ENCODE measurements around the gene CLSTN2.

The CLSTN2 gene

DNA sequence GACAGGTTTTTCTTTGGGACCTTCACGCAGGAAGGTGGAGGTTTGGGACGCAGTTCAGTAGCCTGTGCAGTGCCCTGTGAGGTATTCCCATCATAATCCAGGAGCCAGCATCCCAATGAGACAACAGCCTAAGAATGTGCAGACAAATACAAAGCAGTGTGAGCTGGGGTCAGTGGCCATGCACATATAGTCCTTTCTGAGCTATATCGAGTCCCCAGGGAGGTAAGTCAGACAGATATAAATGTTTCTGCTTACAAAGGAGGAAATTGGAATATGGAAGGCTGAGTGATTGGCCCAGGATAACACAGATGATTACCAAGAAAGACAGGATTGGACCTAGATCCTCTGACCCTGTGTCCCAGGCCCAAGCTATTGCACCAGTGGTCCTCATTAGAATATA lies 526.3 kb downstream of the CLSTN2 start:
- H3K9me3 Mint-ChIP-seq: no peaks in the 10 kb centered on the region
- H3K4me3 Mint-ChIP-seq: no peak overlapping the region
- no peak overlapping the region for H3K27ac Mint-ChIP-seq
- H3K36me3 Mint-ChIP-seq (ENCODE audit: low read depth): no peaks in the 10 kb centered on the region
- no peaks in the 10 kb centered on the region for H3K4me1 Mint-ChIP-seq (ENCODE audit: low read depth)
- H3K27me3 Mint-ChIP-seq: peaks cover 3% of the 10 kb centered on the region
- no peak for DNase-seq

- H3K27ac Mint-ChIP-seq: no peak overlapping the region
- peaks cover 7% of the 10 kb centered on the region for H3K4me1 Mint-ChIP-seq (ENCODE audit: low read depth)
- H3K9me3 Mint-ChIP-seq: no peaks in the 10 kb centered on the region
- no peak for DNase-seq
- no peaks in the 10 kb centered on the region for H3K36me3 Mint-ChIP-seq (ENCODE audit: low read depth)
- no peak overlapping the region for H3K4me3 Mint-ChIP-seq
- H3K27me3 Mint-ChIP-seq: peaks cover 3% of the 10 kb centered on the region
Measured at GRCh38 chr3:140463355-140463754, 528.4 kb downstream of the CLSTN2 start.

DNA sequence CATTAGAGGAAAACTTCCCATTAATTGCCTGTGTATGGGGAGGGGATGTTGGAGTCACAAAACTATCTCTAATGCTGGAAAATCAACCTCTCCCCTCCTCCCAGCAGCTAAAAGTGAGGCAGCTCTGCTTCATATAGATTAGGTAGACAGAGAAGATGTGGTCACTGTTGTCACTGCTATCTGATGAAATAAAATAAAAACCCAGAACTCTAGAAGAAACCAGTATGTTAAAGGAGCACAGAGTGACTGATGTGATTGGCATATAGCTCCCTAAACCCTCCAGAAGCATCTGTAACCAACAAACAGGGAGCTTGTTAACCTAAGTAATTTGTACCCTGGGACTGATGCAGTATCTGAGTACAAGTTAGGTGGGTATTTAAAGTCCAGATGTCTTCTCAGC lies 531.0 kb downstream of the CLSTN2 start:
- Mint-ChIP-seq H3K27ac (no peak overlapping the region), H3K36me3 (ENCODE audit: low read depth) (no peaks in the 10 kb centered on the region), H3K9me3 (no peaks in the 10 kb centered on the region), H3K4me3 (no peak overlapping the region), H3K27me3 (peaks cover 4% of the 10 kb centered on the region), H3K4me1 (ENCODE audit: low read depth) (peaks cover 7% of the 10 kb centered on the region)
- no peak for DNase-seq

DNA sequence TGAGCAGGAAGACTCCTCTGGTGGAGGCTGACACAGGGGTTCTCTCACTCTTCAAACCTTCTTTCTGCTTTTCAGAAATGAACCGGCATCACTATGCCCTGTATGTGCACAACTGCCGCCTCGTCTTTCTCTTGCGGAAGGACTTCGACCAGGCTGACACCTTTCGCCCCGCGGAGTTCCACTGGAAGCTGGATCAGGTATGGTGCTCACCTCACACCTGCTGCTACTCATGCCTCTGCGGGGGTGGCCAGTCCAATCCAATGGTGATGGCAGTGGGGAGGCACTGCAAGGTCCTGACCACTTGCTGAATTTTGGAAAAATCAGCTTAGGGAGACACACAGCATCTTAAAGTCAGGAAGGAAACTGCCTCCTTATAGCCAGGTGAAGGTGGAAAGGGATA lies 531.5 kb downstream of the CLSTN2 start:
- H3K4me1 Mint-ChIP-seq (ENCODE audit: low read depth): peaks cover 7% of the 10 kb centered on the region
- H3K27ac Mint-ChIP-seq: no peak overlapping the region
- peaks cover 4% of the 10 kb centered on the region for H3K27me3 Mint-ChIP-seq
- H3K36me3 Mint-ChIP-seq (ENCODE audit: low read depth): no peaks in the 10 kb centered on the region
- no peaks in the 10 kb centered on the region for H3K9me3 Mint-ChIP-seq
- DNase-seq: no peak
- no peak overlapping the region for H3K4me3 Mint-ChIP-seq

- H3K27ac Mint-ChIP-seq: no peak overlapping the region
- H3K4me3 Mint-ChIP-seq: no peak overlapping the region
- DNase-seq: no peak
- H3K4me1 Mint-ChIP-seq (ENCODE audit: low read depth): peaks cover 7% of the 10 kb centered on the region
- no peaks in the 10 kb centered on the region for H3K36me3 Mint-ChIP-seq (ENCODE audit: low read depth)
- no peaks in the 10 kb centered on the region for H3K9me3 Mint-ChIP-seq
- H3K27me3 Mint-ChIP-seq: peaks cover 4% of the 10 kb centered on the region
Measured at GRCh38 chr3:140467104-140467577, 532.2 kb downstream of the CLSTN2 start.

- no peak overlapping the region for H3K27ac Mint-ChIP-seq
Measured at GRCh38 chr3:140467796-140468315, 532.9 kb downstream of the CLSTN2 start.

DNA sequence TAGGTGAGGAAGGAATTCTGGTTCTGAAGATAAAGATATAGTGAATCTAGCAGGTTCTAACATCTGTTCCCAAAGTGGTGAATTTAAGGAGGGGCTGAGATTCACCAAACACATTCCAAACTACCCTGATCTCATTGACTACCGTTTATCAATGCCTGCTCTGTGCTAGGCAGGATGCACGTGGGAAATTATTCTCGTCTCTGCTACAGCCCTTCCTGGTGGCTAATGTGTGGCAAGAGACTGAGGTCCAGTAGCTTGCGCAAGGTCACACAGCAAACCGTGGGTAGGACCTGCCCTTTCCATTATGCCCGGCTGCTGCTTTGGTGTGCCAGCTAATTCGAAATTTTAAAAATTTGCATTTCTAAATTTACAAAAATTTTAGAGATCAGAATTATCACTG lies 533.4 kb downstream of the CLSTN2 start:
- Mint-ChIP-seq H3K27ac (no peak overlapping the region), H3K27me3 (peaks cover 4% of the 10 kb centered on the region), H3K4me3 (no peak overlapping the region), H3K4me1 (ENCODE audit: low read depth) (peaks cover 7% of the 10 kb centered on the region), H3K9me3 (no peaks in the 10 kb centered on the region), H3K36me3 (ENCODE audit: low read depth) (no peaks in the 10 kb centered on the region)
- no peak for DNase-seq

More at GRCh38 chr3:140467796-140468315, 532.9 kb downstream of the CLSTN2 start:
- no peaks in the 10 kb centered on the region for H3K36me3 Mint-ChIP-seq (ENCODE audit: low read depth)
- H3K9me3 Mint-ChIP-seq: no peaks in the 10 kb centered on the region
- no peak for DNase-seq
- no peak overlapping the region for H3K4me3 Mint-ChIP-seq
- H3K4me1 Mint-ChIP-seq (ENCODE audit: low read depth): peaks cover 7% of the 10 kb centered on the region
- peaks cover 4% of the 10 kb centered on the region for H3K27me3 Mint-ChIP-seq

- H3K36me3 Mint-ChIP-seq (ENCODE audit: low read depth): no peaks in the 10 kb centered on the region
- no peak overlapping the region for H3K4me3 Mint-ChIP-seq
- peaks cover 4% of the 10 kb centered on the region for H3K27me3 Mint-ChIP-seq
- H3K4me1 Mint-ChIP-seq (ENCODE audit: low read depth): peaks cover 7% of the 10 kb centered on the region
- DNase-seq: no peak
- H3K9me3 Mint-ChIP-seq: no peaks in the 10 kb centered on the region
- no peak overlapping the region for H3K27ac Mint-ChIP-seq
Measured at GRCh38 chr3:140469491-140469890, 534.5 kb downstream of the CLSTN2 start.

- no peak overlapping the region for H3K4me3 Mint-ChIP-seq
- no peaks in the 10 kb centered on the region for H3K36me3 Mint-ChIP-seq (ENCODE audit: low read depth)
- no peak overlapping the region for H3K27ac Mint-ChIP-seq
- peaks cover 4% of the 10 kb centered on the region for H3K27me3 Mint-ChIP-seq
- DNase-seq: no peak
- H3K9me3 Mint-ChIP-seq: no peaks in the 10 kb centered on the region
- peaks cover 7% of the 10 kb centered on the region for H3K4me1 Mint-ChIP-seq (ENCODE audit: low read depth)
Measured at GRCh38 chr3:140470211-140470610, 535.2 kb downstream of the CLSTN2 start.

DNA sequence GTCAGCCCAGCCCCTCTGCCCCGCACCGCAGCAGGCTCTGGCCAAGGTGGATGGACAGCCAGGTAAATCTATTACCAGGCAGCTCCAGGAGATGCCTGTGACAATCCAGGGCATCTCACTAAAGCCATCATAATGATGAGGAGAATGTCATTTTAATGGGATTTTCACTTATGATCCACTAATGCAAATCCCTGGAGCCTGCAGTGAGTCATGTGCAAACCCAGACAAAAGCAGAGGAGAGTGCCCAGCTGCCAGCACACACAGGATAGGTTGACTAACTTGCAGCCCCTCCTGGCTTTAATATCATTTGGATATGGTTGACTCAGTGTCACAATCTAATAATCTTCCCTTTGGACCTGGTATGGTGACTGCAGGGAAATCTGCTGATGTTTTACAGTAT lies 536.0 kb downstream of the CLSTN2 start:
- Mint-ChIP-seq H3K27ac (no peak overlapping the region), H3K9me3 (no peaks in the 10 kb centered on the region), H3K4me1 (ENCODE audit: low read depth) (peaks cover 7% of the 10 kb centered on the region), H3K36me3 (ENCODE audit: low read depth) (no peaks in the 10 kb centered on the region), H3K4me3 (no peak overlapping the region), H3K27me3 (peaks cover 4% of the 10 kb centered on the region)
- no peak for DNase-seq

DNA sequence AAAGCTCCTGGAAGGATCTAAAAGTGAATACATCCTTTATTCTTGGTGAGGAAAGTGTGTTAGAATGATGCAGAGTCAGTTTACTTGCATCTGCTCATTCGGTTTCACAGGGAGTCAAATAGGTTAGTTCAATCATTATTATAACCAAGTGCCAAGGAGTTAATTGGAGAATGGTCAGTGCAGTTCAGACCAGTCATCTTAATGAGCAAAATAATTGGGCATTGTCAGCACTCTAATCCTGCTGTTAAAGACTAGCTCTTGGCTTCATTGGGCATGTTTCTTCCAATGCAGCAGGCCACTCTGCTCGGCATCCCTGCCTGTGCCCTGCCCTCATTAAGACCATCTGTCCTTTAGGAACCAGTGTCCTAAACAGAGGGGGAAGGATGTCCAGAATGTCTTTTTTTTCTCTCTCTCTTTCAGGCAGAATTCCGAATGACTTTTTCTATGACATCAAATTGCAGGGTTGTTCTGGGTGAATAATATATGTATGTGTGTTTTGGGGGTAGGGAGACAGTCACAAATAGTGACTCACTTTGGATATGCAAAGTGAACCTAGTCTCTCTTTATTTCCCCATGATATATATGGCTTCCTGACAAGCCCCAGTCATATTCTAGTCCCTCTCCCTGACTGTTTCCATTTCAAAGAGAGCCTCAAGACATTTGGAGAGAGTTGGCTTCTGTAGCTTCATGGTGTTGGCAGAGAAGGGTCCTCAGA lies 537.5 kb downstream of the CLSTN2 start:
- no peak overlapping the region for H3K27ac Mint-ChIP-seq
- peaks cover 2% of the 10 kb centered on the region for H3K4me1 Mint-ChIP-seq (ENCODE audit: low read depth)
- no peaks in the 10 kb centered on the region for H3K36me3 Mint-ChIP-seq (ENCODE audit: low read depth)
- H3K9me3 Mint-ChIP-seq: no peaks in the 10 kb centered on the region
- no peak for DNase-seq
- no peak overlapping the region for H3K4me3 Mint-ChIP-seq
- H3K27me3 Mint-ChIP-seq: peaks cover 4% of the 10 kb centered on the region

DNA sequence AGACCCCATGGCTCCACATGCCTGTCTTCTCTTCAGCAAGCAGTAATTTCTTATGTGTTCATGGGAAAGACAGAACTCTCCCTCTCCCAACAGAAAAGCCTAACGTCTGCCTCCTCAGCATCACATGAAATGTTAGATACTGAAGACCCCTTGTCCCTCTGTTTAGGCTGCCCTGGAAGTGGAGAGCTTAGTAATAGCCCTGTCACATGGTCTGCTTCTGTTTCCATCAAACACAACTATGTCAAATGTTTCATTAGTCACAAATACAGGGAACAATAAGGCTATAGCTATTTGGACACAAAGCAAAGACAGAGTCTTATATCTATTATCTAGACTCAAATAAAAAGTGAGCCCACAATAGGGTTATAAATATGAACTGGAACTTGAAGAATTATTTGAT lies 552.6 kb downstream of the CLSTN2 start:
- H3K9me3 Mint-ChIP-seq: peaks cover 6% of the 10 kb centered on the region
- no peak for DNase-seq
- peaks cover 14% of the 10 kb centered on the region for H3K27me3 Mint-ChIP-seq
- no peaks in the 10 kb centered on the region for H3K36me3 Mint-ChIP-seq (ENCODE audit: low read depth)
- no peak overlapping the region for H3K4me3 Mint-ChIP-seq
- H3K4me1 Mint-ChIP-seq (ENCODE audit: low read depth): no peaks in the 10 kb centered on the region
- H3K27ac Mint-ChIP-seq: no peak overlapping the region

GRCh38 chr3:140493271-140493670 lies 558.3 kb downstream of the CLSTN2 start:
- peaks cover 1% of the 10 kb centered on the region for H3K27me3 Mint-ChIP-seq
- H3K4me3 Mint-ChIP-seq: no peak overlapping the region
- no peaks in the 10 kb centered on the region for H3K36me3 Mint-ChIP-seq (ENCODE audit: low read depth)
- H3K4me1 Mint-ChIP-seq (ENCODE audit: low read depth): no peaks in the 10 kb centered on the region
- DNase-seq: no peak
- no peaks in the 10 kb centered on the region for H3K9me3 Mint-ChIP-seq
- H3K27ac Mint-ChIP-seq: no peak overlapping the region

DNA sequence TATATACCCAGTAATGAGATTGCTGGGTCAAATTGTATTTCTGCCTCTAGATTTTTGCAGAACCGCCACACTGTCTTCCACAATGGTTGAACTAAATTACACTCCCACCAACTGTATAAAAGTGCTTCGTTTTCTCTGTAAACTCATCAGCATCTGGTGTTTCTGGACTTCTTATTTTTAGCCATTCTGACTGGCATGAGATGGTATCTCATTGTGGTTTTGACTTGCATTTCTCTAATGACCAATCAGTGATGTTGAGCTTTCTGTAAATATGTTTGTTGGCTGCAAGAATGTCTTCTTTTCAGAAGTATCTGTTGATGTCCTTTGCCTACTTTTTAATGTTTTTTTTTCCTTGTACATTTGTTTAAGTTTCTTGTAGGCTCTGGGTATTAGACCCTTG lies 560.0 kb downstream of the CLSTN2 start:
- Mint-ChIP-seq H3K4me3 (no peak overlapping the region), H3K27ac (no peak overlapping the region), H3K4me1 (ENCODE audit: low read depth) (no peaks in the 10 kb centered on the region), H3K36me3 (ENCODE audit: low read depth) (no peaks in the 10 kb centered on the region), H3K27me3 (no peaks in the 10 kb centered on the region), H3K9me3 (no peaks in the 10 kb centered on the region)
- no peak for DNase-seq

- no peaks in the 10 kb centered on the region for H3K36me3 Mint-ChIP-seq (ENCODE audit: low read depth)
- no peak for DNase-seq
- no peaks in the 10 kb centered on the region for H3K4me1 Mint-ChIP-seq (ENCODE audit: low read depth)
- no peak overlapping the region for H3K4me3 Mint-ChIP-seq
- H3K27me3 Mint-ChIP-seq: peaks cover 3% of the 10 kb centered on the region
- no peak overlapping the region for H3K27ac Mint-ChIP-seq
- no peaks in the 10 kb centered on the region for H3K9me3 Mint-ChIP-seq
Measured at GRCh38 chr3:140497331-140497730, 562.3 kb downstream of the CLSTN2 start.

Data from activated T-cell treated with anti-CD3 and anti-CD28 coated beads, Interleukin-2, amount 50 U/mL, for 24 hours (primary cell).